GM23338 (cell line): Measurements from ENCODE around the gene TAGLN.

ENCODE experiments used
- CTCF ChIP-seq, 2 experiments: fragments of 200-600 bp in 1 of 2; sonication (generic) in 1 of 2; conservative IDR thresholded peaks; 2 replicates each; pipeline versions ENCODE4 v1.5.1 to v1.6.1; 2016 to 2017; ENCODE audit warnings: antibody characterized with exemption in 2 of 2, low read depth in 2 of 2, mild to moderate bottlenecking in 2 of 2, moderate library complexity in 1 of 2
- EZH2phosphoT487 ChIP-seq: fragments of 200-600 bp; sonication (generic); IDR thresholded peaks from one replicate; pipeline ENCODE4 v1.8.1; 2018; ENCODE audit warnings: antibody characterized with exemption; ENCODE audit not compliant: unreplicated experiment
- POLR2AphosphoS5 ChIP-seq: IDR thresholded peaks from 2 replicates; pipeline ENCODE4 v1.6.1; 2016; ENCODE audit warnings: antibody characterized with exemption, low read depth
- REST ChIP-seq: IDR thresholded peaks from one replicate; pipeline ENCODE4 v1.6.1; 2018; ENCODE audit warnings: antibody characterized with exemption; ENCODE audit not compliant: unreplicated experiment

- no peak for TF ChIP-seq CTCF (conservative IDR thresholded peaks at IDR 0.05; ENCODE audit: low read depth in 2 of 2)
- no peak for TF ChIP-seq EZH2phosphoT487
- no peak; the same call in 1 of the 2 replicates for TF ChIP-seq POLR2AphosphoS5
- TF ChIP-seq REST = no peak
Measured at GRCh38 chr11:117178210-117179034, 20.7 kb upstream of the TAGLN start, which contains the start of gene SIDT2.
